ENCODE results near the gene PPP1R15B. TPM values are rescaled to one million over a fixed set of nuclear protein-coding genes. Genes with fewer than 3 reads are reported as not detected.

Gene PPP1R15B
- total RNA-seq, 1 experiment from 2014 or later, result 50.7 TPM

- POLR2A ChIA-PET (ENCODE audit: unreplicated experiment), result interaction anchor here (0.6 kb wide), 2 partner anchors 14 to 26 kb away, joined by 3 read pairs; no protein-coding TSS in a partner anchor
- ATAC-seq, result peak; percentile 3
- Histone ChIP-seq H3K27me3 (ENCODE audit: low read length) (no peaks in the 10 kb centered on the region), H3K9ac (ENCODE audit: low read length) (peak overlapping the region; percentile 61), H3K4me2 (ENCODE audit: low read length) (peak overlapping the region; percentile 86), H3K36me3 (ENCODE audit: low read depth, low read length) (peaks cover 5% of the 10 kb centered on the region), H3K9me2 (replicated peaks; ENCODE audit: low read length) (no peaks in the 10 kb centered on the region), H3K4me3 (ENCODE audit: low read length) (peak overlapping the region; percentile 61; the same call in 1 of the 2 replicates), H4K20me1 (ENCODE audit: low read length) (no peaks in the 10 kb centered on the region), H3K79me2 (ENCODE audit: low read length) (peaks cover 7% of the 10 kb centered on the region), H3K27ac (ENCODE audit: low read length) (peak overlapping the region; percentile 95), H3K4me1 (ENCODE audit: insufficient read depth, low read length) (peaks cover 57% of the 10 kb centered on the region), H3F3A (ENCODE audit: low read length, unreplicated experiment) (peaks cover 16% of the 10 kb centered on the region), H2AFZ (ENCODE audit: low read length) (no peak overlapping the region), H3K9me3 (ENCODE audit: low read length) (no peaks in the 10 kb centered on the region)
- TF ChIP-seq EZH2 (IDR thresholded peaks at IDR 0.05; ENCODE audit: low read length, unreplicated experiment), result no peak
- TF ChIP-seq EZH2phosphoT487 (IDR thresholded peaks at IDR 0.05; ENCODE audit: borderline replicate concordance, low read length), result no peak
- no peak for TF ChIP-seq CTCF (conservative IDR thresholded peaks at IDR 0.05; ENCODE audit: low read depth, low read length)
- BruUV-seq (replicated peaks), result no TSS peak
- intact Hi-C loops (cut with micrococcal nuclease), result no loop called here
- CTCF ChIA-PET, result interaction anchor here (0.6 to 0.9 kb wide), 2 partner anchors 85 to 125 kb away, joined by 3 to 4 read pairs; no protein-coding TSS in a partner anchor
- peak; percentile 72 for DNase-seq
Measured at GRCh38 chr1:204418174-204419063, 6.8 kb upstream of the PPP1R15B start.

- peak; percentile 85 for ATAC-seq
- BruUV-seq (replicated peaks), result TSS peak; percentile 45
Measured at GRCh38 chr1:204417074-204417997, 5.7 kb upstream of the PPP1R15B start.

More at GRCh38 chr1:204417074-204417997, 5.7 kb upstream of the PPP1R15B start:
- H3F3A ChIP-seq (ENCODE audit: low read length, unreplicated experiment), result peaks cover 16% of the 10 kb centered on the region
- H3K9me2 ChIP-seq (replicated peaks; ENCODE audit: low read length), result no peaks in the 10 kb centered on the region
- peaks cover 7% of the 10 kb centered on the region for H3K79me2 ChIP-seq (ENCODE audit: low read length)
- H3K9ac ChIP-seq (ENCODE audit: low read length), result peak overlapping the region; percentile 85
- H3K36me3 ChIP-seq (ENCODE audit: low read depth, low read length), result peaks cover 5% of the 10 kb centered on the region
- peak overlapping the region; percentile 14; the same call in 1 of the 2 replicates for H2AFZ ChIP-seq (ENCODE audit: low read length)
- TF ChIP-seq EZH2 (IDR thresholded peaks at IDR 0.05; ENCODE audit: low read length, unreplicated experiment), result no peak
- TF ChIP-seq CTCF (conservative IDR thresholded peaks at IDR 0.05; ENCODE audit: low read depth, low read length), result no peak
- TF ChIP-seq EZH2phosphoT487 (IDR thresholded peaks at IDR 0.05; ENCODE audit: borderline replicate concordance, low read length), result no peak
- H3K9me3 ChIP-seq (ENCODE audit: low read length), result no peaks in the 10 kb centered on the region
- DNase-seq, result peak; percentile 99
- peaks cover 52% of the 10 kb centered on the region for H3K4me1 ChIP-seq (ENCODE audit: insufficient read depth, low read length)
- CTCF ChIA-PET, result interaction anchor here (0.6 to 1.1 kb wide), 8 partner anchors 14 to 124 kb away, joined by 3 to 14 read pairs (median 6); no protein-coding TSS in a partner anchor
- peak overlapping the region; percentile 95 for H3K27ac ChIP-seq (ENCODE audit: low read length)
- H3K4me2 ChIP-seq (ENCODE audit: low read length), result peak overlapping the region; percentile 86
- POLR2A ChIA-PET (ENCODE audit: unreplicated experiment), result interaction anchor here (0.6 kb wide), 5 partner anchors 13 to 502 kb away, joined by 3 to 11 read pairs (median 3); no protein-coding TSS in a partner anchor
- no peaks in the 10 kb centered on the region for H3K27me3 ChIP-seq (ENCODE audit: low read length)
- intact Hi-C loops (cut with micrococcal nuclease), result loop anchor here (2.0 kb wide), 1 partner anchor 21 kb away; no protein-coding TSS in a partner anchor
- no peaks in the 10 kb centered on the region for H4K20me1 ChIP-seq (ENCODE audit: low read length)
- peak overlapping the region; percentile 61 for H3K4me3 ChIP-seq (ENCODE audit: low read length)

Measured in PC-3 (cell line).